ENCODE measurements around the gene DDX41.
A peak's percentile ranks its signal among the peaks of the same experiment; 100 is the strongest.

The DDX41 gene

DNA sequence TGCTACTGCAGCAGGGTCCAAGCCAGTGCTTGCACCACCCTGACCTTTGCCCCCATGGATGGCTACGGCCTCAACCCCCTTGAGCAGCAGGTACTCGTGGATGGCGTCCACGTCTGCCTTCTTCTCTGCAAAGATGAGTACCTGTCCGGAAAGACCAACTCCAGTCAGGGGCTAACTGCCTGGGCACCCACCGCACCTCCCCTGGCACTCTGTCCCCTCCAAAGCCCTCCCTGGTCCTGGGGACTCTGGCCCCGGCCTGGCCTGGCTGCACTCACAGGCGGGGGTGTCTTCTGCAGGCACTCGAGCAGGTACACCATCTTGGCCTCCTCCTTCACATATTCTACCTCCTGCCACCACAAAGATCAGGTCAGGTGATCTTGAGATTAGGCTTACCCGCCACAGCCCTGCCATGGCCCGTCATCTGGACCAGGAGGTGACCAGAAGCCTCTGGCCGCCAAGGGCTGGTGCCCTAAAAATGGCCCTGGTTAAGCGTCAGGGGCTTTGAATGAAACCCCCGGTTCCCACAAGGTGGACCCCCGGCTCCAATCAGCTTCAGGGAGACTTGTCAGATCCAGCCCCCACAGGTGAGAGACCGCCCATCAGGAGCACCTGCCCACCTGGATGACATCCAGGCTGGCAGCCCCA is 3.9 kb downstream of the DDX41 start:
- no peak for DNase-seq

DNA sequence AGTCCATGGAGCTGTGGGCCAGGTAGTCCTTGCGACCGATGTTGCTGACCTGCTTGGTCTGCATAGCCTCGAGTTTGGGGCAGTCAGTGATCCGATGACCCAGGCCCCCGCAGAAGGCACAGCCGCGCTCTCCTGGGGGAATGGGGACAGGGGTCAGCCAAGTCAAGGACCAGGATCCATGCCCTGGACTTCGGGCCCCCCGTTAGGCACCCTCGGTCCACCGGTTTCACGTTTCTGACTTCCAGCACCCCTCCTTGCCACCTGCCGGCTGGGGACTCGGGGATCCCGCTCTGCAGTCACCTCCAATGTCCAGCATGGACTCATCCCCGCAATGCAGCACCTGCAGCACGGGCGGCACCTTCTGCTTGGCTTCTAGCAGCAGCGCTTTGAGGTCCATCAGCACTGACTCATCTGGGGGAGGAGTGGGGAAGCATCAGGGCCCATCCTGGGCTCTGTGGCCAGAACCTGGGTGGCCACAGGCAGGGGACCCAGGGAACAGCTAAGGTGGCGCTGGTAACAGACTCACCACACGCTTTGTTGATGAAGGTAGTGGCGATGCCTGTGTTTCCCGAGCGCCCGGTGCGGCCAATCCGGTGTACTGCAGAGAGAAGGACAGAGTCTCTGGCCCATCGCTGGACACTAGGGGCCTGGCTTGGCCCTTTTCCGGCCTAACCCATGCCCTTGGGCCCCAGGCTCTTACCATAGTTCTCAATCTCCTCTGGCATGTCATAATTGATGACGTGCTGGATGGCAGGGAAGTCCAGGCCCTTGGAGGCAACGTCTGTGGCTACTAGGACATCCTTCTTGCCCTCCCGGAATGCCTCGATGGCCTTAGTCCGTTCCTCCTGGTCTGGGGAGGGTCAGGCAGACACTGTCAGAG is 4.7 kb downstream of the DDX41 start:
- no peak for DNase-seq

GRCh38 chr5:177511181-177511580 is 5.6 kb downstream of the DDX41 start:
- no peak for DNase-seq

GRCh38 chr5:177510567-177511053 is 6.2 kb downstream of the DDX41 start:
- peak in 1 of 2 experiments; percentile 20 for DNase-seq

GRCh38 chr5:177509991-177510566 is 6.7 kb downstream of the DDX41 start:
- peak in 1 of 2 experiments; percentile 30 for DNase-seq

DNA sequence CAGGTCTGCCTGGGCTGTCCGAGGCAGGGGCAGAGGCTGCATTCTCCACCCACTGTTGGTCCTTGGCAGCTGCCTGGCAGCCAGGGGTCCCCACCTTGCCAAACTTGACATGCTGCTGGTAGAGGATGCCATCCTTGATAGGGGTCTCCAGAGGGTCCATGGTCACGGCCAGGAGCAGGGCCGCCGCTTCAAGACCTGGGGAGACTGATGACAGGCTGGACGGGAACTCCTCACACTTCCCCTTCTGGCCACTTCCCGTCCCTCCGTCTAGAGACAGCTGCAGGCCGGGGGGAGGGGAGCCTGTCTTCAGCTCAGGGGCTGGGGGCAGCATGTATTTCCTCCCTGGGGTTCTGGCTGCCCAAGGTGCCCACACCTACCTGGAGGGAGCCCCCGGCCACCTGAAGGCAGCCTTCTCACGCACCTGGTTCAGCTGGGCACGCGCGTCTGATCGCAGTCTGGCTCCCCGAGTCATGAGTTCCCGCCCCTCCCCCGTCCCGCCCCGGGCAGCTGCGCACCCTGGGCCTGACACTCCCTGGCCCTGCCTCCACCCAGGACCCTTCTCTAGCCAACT is 7.3 kb downstream of the DDX41 start, which contains the start of gene DOK3:
Gene DOK3, minus strand, starts transcription at position 446 of the 571 bp plus-strand sequence. Its CDS starts 286 bp downstream, at position 160.
- peak in 1 of 2 experiments; percentile 70 for DNase-seq

- DNase-seq: peak; percentile 59 to 69
These were observed 7.9 kb downstream of the DDX41 start for GRCh38 chr5:177508837-177509236.

DNA sequence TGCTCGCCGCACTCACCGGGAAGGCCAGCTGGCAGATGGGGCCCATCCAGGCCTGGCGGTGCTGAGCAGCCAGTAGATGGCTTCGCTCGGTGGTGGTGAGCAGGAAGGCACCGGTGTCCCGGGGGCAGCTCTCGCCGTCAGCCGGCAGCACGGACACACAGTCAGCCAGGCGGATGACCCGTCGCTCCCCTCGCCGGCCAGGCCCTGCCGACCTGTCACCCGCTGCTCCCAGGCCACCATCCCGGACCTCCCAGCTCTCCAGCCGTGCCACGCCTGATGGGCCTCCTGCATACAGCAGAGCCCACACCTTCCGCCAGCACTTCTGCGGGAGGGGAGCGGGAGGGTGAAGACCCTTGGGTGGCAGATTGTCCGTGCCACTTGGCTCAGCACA is 8.5 kb downstream of the DDX41 start:
- no peak for DNase-seq

DNA sequence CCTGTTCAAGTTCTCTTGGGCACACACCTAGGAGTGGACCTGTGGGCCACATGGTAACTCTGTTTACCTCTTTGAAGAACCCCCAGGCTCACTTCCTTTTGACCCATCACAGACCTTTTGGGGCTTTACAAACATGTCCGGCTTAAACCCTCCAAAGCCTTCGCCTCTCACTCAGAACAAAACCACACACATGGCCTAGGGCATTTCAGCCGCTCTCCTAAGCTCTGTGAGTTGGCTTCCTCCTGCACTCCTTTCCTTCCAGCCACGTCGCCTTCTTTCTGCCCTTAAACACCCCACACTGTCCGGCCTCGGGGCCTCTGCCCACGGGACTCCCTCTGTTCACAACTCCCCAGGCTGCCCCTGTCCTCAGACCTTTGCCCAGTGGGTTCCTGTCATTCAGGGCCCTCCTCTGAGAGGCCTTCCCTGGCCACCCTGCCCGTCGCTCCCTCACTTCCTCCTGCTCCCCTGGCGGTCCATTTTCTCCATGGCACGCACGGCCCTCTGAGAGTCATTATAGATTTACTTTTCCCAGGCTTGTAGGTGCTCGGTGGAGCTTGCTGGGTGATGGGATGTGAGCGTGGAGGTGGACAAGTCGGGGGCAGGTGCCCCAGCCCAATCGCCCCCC is 9.1 kb downstream of the DDX41 start:
- no peak for DNase-seq

DNA sequence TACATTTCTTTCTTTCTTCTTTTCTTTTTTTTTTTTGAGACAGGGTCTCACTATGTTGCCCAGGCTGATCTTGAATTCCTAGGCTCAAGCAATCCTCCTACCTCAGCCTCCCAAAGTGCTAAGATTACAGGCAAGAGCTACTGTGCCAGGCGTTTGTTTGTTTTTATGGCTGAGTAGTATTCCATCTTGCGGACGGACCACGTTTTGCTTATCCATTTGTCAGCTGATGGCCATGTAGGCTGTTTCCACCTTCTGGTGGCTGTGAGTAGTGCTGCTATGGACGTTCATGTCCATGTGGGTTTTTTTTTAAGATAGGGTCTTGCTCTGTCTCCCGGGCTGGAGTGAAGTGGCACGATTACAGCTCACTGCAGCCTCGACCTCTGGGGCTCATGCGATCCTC is 9.6 kb downstream of the DDX41 start:
- peak in 1 of 2 experiments; percentile 12 for DNase-seq

- DNase-seq: no peak
These were observed 11.7 kb downstream of the DDX41 start for GRCh38 chr5:177505075-177505474.

GRCh38 chr5:177504086-177505056 is 12.4 kb downstream of the DDX41 start:
- no peak for DNase-seq

- DNase-seq: no peak
These were observed 13.2 kb downstream of the DDX41 start for GRCh38 chr5:177503351-177504085.

DNA sequence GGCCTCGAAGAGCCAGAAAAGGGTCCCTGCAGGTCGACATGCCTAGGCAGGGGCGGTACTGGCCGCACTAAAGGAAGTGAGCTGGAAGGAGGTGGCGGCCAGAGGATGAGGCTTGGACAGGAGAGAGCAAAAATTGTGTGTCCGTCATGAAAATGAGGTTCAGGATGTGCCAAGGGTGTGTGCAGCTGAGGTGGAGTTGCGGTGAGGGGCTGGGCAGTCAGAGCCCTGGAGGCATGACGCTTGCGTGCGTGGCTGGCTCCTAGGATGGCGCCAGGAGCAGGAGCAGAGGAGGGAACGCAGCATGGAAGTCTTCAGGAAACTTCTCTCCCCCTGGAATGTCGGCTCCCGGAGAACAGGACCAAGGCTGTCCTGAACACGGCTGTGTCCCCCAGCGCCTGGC is 13.9 kb downstream of the DDX41 start:
- no peak for DNase-seq

DNA sequence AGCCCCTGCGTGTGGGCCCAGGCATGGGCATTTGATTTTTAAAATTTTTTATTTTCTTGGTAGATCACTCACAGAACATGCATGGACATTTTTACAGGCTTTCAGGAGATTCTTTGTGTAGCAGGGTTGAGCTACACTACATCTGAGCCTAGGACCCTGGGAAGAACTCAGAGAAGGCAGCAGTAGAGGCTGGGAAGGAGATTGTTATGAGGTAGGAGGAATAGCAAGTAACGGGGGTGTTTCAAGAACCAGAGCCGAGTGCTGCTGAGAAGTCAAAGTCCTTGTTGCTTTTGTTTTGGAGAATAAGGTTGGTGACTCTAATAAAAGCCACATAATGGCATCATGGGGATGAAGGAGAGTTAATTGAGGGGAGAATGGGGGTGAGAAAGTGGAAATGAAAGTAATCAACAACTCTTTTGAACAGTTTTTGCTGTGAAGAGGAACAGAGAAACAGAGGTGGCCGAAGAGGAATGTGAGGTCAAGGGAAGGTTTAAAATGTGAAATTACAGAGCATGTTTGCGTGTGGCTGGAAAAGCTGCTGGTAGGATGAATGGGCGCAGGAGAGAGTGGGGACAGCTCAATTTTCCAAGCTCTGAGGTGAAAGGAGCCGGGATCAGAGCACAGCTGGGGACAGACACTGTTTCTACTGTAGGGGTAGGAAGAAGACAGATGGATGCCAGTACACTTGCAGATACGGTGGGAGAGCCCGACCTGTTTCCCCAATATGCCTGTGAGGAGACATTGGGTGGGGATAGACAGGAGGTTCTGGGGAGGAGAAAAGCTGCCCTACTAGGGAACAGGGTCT is 14.7 kb downstream of the DDX41 start:
- DNase-seq: no peak

GRCh38 chr5:177500685-177501522 is 15.9 kb downstream of the DDX41 start:
- DNase-seq: peak; percentile 43 to 87

GRCh38 chr5:177499842-177500241 is 16.9 kb downstream of the DDX41 start:
- DNase-seq: no peak

DNA sequence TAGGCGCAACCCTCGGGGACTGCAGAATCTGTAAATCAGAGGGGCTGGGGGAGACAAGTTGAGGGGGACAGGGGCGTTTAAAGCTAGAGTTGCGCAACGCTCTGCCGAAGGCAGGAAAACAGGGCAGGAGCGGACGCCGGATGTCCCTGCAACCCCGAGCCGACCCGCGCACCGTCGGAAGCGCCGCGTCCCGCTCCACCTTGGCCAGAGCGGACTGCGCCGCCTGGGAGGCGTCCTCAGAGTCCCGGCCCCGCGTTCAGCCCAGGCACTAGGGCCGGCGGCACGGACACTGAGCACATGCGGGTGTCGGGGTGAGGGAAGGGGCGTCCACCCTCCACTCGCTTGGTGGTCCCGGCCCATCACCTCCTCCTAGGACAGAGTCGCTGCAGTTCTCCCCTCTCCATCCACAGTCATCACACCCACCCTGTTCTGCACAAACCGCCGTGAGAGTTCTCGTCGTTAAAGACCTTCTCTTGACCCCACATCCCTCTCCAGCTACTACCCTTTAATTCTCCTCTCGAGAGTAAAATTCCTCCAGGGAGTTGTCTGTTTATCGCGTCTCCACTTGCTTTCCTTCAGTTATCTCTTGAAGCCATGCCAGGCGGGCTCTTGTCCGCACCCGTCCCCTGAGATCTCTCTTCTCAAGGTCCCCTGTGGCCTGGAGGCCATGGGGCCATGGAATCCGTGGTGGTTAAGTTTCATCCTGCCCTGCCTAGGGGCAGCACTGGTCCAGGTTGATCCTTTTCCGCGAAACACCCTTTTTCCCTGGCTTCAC is 18.6 kb downstream of the DDX41 start:
- peak in 1 of 2 experiments; percentile 29 for DNase-seq
